Astrocyte of the cerebellum (primary cell): ENCODE results near the gene TMEM256.

Experiments used
- DNase-seq: peaks from one replicate; pipeline ENCODE4 v3.0.0-alpha.2; 2011; ENCODE audit warnings: low read depth
- H3K4me3 ChIP-seq: 2 replicates; pipeline ENCODE4 v1.5.1; 2011; ENCODE audit warnings: mild to moderate bottlenecking, low read depth, low read length, moderate library complexity
- in situ Hi-C: cut with HindIII; loops from 2 replicates; pipeline ENCODE4 v1.10.0; 2017; ENCODE audit warnings: low sequenced_read_pairs
- TF ChIP-seq, protein P1 (sequence below): IDR thresholded peaks from 2 replicates; pipeline ENCODE4 v1.5.1; 2012; ENCODE audit warnings: low read length, low read depth, moderate library complexity, mild to moderate bottlenecking; ENCODE audit errors: missing control alignments

The TMEM256 gene

DNA sequence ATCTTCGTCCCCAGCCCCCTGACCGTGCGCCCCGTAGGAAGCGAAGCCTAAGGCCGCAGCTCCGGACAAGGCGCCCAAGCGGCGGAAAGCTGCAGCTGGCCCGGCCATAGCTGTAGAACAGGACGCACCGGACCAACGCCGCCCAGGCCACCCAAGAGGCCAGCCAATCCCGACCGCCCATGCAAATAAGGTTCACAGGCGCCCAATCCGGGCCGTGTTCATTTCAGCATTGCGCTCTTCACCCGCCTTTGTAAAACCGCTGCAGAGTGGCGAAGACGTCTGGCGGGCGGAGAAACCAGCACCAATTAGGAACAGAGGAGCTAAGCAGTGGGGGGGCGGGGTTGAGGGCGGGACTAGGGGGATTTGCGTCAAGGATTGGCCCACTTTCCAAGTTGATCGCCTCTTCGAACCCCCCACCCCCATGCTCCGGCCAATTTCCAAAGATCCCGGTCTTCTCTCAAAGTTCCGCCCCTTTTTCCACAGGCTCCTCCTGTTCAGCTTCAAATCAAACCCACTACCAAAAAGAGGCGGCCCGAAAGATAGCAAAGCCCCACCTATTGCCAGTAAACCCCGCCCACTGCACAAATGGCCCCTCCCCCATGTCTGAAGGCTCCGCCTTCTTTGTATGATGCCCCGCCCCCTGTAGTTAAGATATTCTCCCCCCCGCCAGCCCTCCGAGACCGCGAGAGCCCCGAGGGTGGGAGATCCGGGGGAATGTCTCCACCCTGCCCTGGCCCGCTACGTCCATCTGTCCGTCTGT is at the start of gene TMEM256:
TMEM256 (minus strand) TSS at position 121 of the 760 bp plus-strand sequence; CDS start at position 108, 13 bp downstream.
- TF ChIP-seq, protein P1, sequence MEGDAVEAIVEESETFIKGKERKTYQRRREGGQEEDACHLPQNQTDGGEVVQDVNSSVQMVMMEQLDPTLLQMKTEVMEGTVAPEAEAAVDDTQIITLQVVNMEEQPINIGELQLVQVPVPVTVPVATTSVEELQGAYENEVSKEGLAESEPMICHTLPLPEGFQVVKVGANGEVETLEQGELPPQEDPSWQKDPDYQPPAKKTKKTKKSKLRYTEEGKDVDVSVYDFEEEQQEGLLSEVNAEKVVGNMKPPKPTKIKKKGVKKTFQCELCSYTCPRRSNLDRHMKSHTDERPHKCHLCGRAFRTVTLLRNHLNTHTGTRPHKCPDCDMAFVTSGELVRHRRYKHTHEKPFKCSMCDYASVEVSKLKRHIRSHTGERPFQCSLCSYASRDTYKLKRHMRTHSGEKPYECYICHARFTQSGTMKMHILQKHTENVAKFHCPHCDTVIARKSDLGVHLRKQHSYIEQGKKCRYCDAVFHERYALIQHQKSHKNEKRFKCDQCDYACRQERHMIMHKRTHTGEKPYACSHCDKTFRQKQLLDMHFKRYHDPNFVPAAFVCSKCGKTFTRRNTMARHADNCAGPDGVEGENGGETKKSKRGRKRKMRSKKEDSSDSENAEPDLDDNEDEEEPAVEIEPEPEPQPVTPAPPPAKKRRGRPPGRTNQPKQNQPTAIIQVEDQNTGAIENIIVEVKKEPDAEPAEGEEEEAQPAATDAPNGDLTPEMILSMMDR = no peak
- peak; percentile 99 for DNase-seq

DNA sequence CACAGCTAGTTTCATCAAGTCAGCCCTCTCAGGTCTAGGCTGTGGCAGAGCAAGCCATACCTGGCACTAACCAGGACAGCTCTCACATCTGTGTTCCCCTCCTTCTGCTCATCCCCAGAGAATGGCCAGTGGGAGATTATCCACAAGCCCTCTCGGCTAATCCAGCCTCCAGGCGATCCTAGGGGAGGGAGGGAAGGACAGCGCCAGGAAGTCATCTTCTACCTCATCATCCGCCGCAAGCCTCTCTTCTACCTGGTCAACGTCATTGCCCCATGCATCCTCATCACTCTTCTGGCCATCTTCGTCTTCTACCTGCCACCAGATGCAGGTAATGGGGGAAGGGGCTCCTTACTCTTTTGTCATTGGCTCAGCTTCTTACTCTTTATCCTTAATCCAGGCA is 44.6 kb upstream of the TMEM256 start:
- TF ChIP-seq, protein P1 = no peak
- DNase-seq = no peak

More for the DNA sequence above, at the start of gene TMEM256:
- in situ Hi-C loops = no loop called here
- peak within 1 kb of the TSS; percentile 72 for H3K4me3 ChIP-seq

DNA sequence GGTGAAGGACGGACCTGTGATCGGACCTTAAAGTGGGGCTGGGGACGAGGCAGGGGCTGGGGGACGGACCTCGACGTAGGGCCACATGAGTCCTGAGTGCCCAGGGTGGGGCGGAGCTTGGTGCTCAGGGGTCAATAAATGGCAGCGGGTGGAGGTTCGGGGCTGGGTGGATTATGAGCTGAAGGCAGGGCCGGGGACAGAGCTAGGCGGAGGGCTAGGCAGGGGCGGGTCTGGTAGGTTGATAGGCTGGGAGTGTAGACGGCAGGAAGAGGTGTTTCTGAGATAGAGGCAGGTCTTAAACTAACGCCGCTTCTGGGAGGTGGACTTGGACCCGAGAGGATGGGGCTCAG is 41.7 kb upstream of the TMEM256 start:
- no peak overlapping the region for H3K4me3 ChIP-seq
- TF ChIP-seq, protein P1 = no peak
- DNase-seq = no peak
- in situ Hi-C loops = no loop called here

More for the DNA sequence above, 44.6 kb upstream of the TMEM256 start:
- no peak overlapping the region for H3K4me3 ChIP-seq
- in situ Hi-C loops = no loop called here

DNA sequence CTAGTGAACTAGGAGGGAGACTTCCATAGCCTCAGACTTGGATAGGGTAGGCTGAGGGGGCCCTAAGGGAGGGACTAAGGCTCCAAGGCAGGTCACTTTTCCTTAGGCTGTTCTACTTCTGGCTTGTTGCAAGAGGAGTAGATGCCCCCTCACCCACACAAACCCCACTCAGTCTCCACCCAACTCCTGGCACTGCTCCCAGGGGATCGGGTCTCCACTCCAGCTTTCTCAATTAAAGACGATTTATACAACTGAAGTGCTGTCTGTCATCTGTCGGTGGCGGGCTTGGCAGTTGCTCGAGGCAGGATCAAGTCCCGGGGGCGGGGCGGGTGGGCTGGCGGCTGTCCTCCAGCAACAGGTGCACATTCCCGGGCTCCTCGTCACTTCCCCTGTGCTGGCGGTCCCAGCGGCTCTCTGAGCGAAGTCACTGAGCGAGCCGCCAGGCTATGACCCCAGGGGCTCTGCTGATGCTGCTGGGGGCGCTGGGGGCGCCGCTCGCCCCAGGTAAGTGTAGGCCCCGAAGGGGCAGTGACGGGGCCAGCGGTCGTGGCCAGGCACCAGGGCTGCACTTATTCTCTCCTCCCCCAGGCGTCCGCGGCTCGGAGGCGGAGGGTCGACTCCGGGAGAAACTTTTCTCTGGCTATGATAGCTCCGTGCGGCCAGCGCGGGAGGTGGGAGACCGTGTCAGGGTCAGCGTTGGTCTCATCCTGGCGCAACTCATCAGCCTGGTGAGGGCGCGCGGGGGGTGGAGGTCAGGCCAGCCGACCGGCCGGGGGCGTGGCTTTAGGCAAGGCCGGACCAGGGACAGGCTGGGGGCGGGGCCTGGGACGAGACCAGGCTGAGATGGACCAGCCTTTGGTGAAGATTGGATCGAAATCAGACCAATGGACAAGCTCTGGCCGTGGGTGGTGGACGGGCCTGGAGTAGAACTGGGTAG is 41.1 kb upstream of the TMEM256 start, which contains the start of gene CHRNB1:
CHRNB1 (plus strand) TSS at position 380 of the 937 bp plus-strand sequence; CDS start at position 447, 67 bp downstream.
- TF ChIP-seq, protein P1 = no peak
- no peak for DNase-seq
- in situ Hi-C loops = no loop called here
- peak within 1 kb of the TSS; percentile 22 for H3K4me3 ChIP-seq

DNA sequence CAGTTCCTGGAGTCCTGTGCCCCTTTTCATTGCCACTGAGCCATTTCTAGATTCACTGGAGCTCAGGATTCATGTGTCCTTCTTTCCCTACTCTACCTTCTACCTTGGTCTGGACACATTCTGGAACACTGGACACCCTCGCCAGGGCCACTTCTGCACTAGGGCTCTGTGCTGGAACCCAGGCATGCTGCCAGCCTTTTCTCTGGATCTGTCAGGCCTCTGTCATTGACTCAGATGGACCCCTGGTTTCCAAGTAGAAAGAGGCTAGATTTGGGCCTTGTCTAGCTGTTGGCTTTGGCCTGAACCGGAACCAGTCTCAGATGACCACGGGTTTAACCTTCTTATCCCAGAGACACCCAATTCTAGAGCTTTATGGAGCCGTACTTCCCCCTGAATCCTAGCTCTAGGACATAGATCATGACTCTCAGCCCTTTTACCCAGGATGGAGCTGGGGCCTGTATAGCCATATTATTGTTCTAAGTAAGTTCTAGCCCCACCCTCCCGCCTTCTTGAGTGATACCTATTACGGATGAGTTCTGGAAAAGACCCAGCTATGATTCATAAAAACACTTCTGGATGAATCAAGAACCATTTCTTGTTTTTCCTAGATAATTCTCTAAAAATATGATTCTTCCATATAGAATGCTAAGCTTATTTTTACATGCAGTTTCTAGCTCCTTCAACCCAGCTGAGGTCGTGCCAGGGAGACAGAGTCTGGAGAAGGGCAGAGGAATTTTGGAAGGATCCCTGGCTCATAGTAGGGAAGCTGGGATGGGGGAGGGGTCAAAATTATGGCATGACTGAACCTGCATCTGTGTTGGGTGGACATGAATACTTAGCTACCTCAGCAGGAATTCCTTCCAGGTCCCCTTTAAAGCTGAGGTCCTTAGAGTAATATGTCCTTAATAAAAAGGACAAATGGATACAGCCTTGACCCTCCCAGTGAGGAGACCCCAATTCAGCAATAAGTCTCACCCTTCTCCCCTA is 39.9 kb upstream of the TMEM256 start:
- in situ Hi-C loops = no loop called here
- no peak overlapping the region for H3K4me3 ChIP-seq
- no peak for DNase-seq
- TF ChIP-seq, protein P1 = no peak
